Skeletal muscle satellite cell (primary cell): ENCODE measurements around the gene MAFG.

ENCODE experiments used
- H3K27me3 ChIP-seq: 2 replicates; pipeline ENCODE4 v1.7.0; 2013; ENCODE audit warnings: low read length; ENCODE audit not compliant: control insufficient read depth, insufficient read depth
- H3K36me3 ChIP-seq: 2 replicates; pipeline ENCODE4 v1.7.0; 2013; ENCODE audit warnings: mild to moderate bottlenecking, control low read depth, low read length; ENCODE audit not compliant: insufficient read depth
- H3K4me1 ChIP-seq: 2 replicates; pipeline ENCODE4 v1.7.0; 2013; ENCODE audit warnings: low read length; ENCODE audit not compliant: control insufficient read depth, insufficient read depth
- H3K4me2 ChIP-seq: 2 replicates; pipeline ENCODE4 v1.7.0; 2013; ENCODE audit warnings: mild to moderate bottlenecking, low read length
- H3K4me3 ChIP-seq: 2 replicates; pipeline ENCODE4 v1.7.0; 2013; ENCODE audit warnings: low read length
- H3K9ac ChIP-seq: 2 replicates; pipeline ENCODE4 v1.7.0; 2013; ENCODE audit warnings: mild to moderate bottlenecking, low read depth, low read length, moderate library complexity
- H3K9me3 ChIP-seq: replicated peaks from 2 replicates; pipeline ENCODE4 v1.7.0; 2013; ENCODE audit warnings: mild to moderate bottlenecking, control low read depth, low read length

Gene MAFG

DNA sequence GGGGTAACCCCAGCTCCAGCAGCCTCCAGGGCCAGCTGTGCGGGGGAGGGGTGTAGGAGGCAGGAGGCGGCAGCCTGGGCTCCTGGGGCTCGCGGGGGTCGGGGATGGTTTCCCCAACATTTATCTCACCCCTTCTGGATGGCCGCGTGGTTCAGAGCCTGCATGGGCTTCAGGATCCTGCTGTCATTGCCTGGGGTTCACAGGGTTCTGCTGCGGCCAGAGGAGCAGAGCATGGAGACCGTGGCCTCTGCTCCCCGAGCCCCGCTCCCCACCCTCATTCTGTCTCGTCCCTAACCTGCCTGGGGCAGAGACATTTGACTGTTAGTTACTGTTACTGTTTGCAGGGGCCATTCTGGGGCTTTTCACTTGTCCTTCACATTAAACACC lies 14.6 kb upstream of the MAFG start:
- no peaks in the 10 kb centered on the region for H3K9me3 ChIP-seq
- no peak overlapping the region for H3K9ac ChIP-seq
- no peak overlapping the region for H3K4me2 ChIP-seq
- H3K36me3 ChIP-seq: no peaks in the 10 kb centered on the region
- H3K4me3 ChIP-seq: no peak overlapping the region
- H3K27me3 ChIP-seq: peaks cover 34% of the 10 kb centered on the region
- peaks cover 13% of the 10 kb centered on the region for H3K4me1 ChIP-seq

DNA sequence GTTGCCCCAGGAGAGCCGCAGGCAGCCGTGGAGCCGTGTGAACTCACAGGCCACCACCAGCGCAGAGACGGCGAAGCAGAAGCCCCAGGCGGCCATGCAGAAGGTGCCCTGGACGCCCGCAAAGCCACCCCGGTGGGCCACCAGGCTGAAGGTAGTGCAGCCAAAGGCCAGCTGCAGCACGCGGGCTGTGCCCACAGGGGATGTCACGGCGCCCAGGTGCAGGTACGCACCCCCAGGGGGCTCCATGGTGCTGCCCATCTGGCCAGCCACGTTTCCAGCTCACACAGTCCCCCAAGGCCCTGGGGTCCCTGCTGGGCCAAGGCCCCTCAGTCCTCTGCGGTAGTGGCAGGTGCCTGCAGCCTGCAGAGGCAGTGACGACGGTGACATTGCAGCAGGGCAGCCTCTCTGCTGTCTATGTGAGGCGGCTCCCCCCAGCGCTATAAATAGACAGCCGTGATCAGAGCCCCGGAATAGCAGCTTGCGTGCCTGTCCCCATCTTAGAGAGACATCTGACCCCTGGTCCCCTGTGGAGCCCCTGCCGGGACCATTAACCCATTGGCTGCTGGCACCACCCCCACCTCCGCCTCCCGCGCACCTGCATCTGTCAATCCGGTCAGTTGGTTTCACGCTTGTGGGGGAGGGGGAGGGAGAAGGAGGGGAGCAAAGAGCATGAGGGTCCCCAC lies 14.1 kb upstream of the MAFG start:
- Histone ChIP-seq H3K27me3 (peaks cover 31% of the 10 kb centered on the region), H3K4me2 (no peak overlapping the region), H3K4me3 (no peak overlapping the region), H3K9me3 (no peaks in the 10 kb centered on the region), H3K4me1 (peaks cover 16% of the 10 kb centered on the region), H3K36me3 (no peaks in the 10 kb centered on the region), H3K9ac (no peak overlapping the region)

DNA sequence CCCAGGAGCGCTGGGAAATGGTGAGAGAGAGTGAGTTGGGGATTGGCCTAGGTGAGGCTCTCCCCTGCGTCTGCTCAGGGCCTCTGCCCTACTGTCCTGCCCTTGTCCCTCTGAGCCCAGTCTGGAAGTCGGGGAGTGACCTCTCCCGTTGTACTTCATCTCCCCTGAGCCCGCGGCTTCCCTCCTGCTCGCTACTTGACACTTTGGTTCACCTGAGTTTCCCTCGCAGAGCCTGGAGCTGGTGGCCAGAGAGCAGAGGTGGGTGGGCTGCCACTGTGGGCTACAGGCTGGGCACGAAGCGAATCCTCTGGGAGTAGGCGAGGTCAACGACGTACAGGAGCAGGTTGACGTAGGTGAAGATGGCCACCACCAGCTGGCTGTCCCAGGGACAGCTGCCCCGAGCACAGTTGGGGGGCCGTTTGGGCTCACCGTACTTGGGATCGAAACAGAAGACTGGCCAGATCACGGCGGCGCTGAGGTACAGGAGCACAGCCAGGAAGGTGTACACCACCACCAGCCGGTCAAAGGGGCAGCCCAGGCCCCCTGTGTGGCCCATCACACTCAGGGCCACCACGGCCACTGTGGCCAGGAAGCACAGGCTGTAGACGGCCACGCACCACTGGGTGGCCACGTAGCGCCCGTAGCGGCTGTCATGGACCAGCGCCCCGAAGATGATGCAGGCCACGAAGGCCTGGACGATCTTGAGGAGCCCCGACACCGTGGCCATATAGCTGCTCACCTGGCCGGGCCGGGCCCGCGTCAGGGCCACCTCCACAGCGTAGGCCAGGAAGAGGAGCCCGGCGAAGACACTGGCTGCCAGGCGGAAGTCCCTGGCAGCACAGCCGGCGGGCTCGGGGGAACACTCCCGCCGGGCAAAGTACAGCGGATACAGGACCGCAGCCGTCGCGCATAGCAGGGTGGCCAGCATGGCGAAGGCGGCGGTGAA lies 13.3 kb upstream of the MAFG start:
- no peaks in the 10 kb centered on the region for H3K36me3 ChIP-seq
- no peak overlapping the region for H3K4me3 ChIP-seq
- no peak overlapping the region for H3K4me2 ChIP-seq
- no peaks in the 10 kb centered on the region for H3K9me3 ChIP-seq
- peaks cover 31% of the 10 kb centered on the region for H3K27me3 ChIP-seq
- H3K9ac ChIP-seq: no peak overlapping the region
- peaks cover 19% of the 10 kb centered on the region for H3K4me1 ChIP-seq

DNA sequence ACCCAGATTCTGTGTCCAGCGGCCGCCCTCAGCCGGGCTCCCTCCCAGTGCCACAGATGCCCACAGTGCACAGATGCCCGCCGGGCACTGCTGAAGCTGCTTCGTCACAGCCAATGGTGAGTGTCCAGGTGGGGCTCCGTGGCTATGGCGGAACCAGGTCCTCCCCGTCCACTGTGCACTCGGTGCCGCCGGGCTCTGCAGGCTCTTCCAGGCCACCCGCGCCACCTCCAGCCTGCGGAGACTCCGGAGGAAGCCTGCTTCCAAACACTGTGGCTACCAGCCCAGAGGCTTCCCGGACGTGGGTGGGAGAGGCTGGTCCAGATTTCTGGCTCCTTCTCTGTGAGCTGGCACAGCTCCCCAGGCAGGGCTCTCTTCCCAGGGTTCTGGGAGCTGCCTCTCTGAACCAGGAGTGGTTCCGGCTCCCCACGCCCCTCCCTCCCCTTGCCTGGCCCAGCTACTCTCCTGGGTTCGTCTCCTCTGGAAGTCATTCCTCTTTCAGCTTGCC lies 12.4 kb upstream of the MAFG start:
- Histone ChIP-seq H3K4me3 (no peak overlapping the region), H3K9ac (no peak overlapping the region), H3K36me3 (no peaks in the 10 kb centered on the region)

DNA sequence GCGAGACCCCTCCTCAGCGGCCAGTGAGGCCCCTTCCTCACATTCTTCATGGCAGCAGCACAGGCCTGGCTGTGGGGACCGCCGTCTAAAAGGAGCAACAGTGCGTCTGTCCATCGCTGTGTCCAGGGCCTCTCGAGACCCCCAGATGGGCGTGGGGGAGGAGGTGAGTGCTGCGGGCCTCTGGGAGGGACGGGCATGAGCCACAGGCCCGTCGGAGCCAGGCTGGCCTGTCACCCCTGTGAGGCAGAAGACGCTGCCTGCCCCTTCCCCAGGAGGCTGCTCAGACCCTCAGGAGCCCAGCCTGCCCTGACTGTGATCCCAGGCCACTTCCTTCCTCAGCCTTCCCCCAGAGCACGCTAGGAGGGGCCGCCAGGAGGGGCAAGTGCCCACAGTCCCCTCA lies 11.7 kb upstream of the MAFG start:
- no peak overlapping the region for H3K4me2 ChIP-seq
- peaks cover 27% of the 10 kb centered on the region for H3K27me3 ChIP-seq
- H3K4me1 ChIP-seq: peaks cover 19% of the 10 kb centered on the region
- no peaks in the 10 kb centered on the region for H3K9me3 ChIP-seq
- no peak overlapping the region for H3K9ac ChIP-seq
- H3K4me3 ChIP-seq: no peak overlapping the region
- H3K36me3 ChIP-seq: no peaks in the 10 kb centered on the region

More for the DNA sequence above, 12.4 kb upstream of the MAFG start:
- Histone ChIP-seq H3K27me3 (peaks cover 31% of the 10 kb centered on the region), H3K4me1 (peaks cover 19% of the 10 kb centered on the region), H3K4me2 (peak overlapping the region; percentile 65), H3K9me3 (no peaks in the 10 kb centered on the region)

DNA sequence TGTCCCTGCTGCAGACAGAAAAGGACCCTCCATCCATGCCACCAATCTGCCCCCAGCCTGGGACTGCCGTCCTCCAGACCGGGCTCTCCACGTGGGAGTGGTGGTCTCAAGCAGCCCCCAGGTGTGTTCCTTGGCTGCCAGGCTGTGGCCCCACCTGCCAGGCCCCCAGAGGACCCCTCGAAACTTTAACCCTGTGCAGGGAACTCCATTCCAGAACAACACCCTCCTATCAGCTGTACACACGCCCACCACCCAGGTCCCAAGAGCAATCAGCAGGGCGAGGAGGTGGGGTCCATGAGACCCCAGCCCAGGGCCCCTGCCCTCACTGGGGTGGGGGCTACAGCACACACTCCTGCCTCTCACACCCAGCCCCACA lies 8.2 kb upstream of the MAFG start:
- Histone ChIP-seq H3K9me3 (no peaks in the 10 kb centered on the region), H3K27me3 (peaks cover 14% of the 10 kb centered on the region), H3K9ac (no peak overlapping the region), H3K4me3 (no peak overlapping the region), H3K36me3 (no peaks in the 10 kb centered on the region), H3K4me1 (peaks cover 19% of the 10 kb centered on the region), H3K4me2 (peak overlapping the region; percentile 48)

DNA sequence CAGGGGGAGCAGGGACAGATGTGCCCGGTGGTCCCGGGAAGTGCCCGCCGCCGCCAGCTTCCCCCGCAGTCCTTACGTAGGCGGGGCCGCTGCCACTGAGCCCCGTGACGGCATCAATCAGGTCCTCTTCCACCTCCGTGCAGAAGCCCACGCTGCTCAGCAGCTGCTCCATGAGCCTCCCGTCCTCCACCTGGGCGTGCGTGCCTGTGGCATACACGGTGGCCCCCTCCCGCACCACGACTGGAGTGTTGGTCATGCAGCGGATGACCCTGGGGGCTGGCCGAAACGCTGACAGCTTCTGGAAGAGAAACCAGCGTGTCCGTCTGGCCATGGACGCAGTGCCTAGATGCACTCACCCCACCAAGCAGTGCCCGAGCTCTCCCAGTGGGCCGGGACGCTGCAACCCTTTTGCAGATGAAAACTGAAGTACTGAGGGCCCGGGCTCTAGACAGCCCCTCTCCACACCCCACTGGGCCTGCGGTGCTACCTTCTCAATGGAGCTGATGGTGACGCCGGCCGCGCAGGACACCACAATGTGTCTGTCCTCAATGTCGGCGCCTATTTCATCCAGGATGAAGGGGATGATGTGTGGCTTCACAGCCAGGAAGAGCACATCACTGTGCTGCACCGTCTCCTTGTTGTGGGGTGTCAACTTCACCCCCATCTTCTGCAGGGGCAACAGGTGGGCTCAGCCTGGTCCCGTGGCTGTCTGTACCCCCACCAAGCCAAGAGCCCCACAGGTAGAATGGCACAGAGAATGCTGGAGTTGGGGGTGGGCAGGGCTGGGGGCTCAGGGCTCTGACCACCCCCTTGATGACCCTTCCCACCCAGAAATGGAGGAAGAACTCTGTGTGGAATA lies 7.5 kb upstream of the MAFG start:
- H3K27me3 ChIP-seq: peaks cover 8% of the 10 kb centered on the region
- H3K4me3 ChIP-seq: no peak overlapping the region
- no peak overlapping the region for H3K9ac ChIP-seq

DNA sequence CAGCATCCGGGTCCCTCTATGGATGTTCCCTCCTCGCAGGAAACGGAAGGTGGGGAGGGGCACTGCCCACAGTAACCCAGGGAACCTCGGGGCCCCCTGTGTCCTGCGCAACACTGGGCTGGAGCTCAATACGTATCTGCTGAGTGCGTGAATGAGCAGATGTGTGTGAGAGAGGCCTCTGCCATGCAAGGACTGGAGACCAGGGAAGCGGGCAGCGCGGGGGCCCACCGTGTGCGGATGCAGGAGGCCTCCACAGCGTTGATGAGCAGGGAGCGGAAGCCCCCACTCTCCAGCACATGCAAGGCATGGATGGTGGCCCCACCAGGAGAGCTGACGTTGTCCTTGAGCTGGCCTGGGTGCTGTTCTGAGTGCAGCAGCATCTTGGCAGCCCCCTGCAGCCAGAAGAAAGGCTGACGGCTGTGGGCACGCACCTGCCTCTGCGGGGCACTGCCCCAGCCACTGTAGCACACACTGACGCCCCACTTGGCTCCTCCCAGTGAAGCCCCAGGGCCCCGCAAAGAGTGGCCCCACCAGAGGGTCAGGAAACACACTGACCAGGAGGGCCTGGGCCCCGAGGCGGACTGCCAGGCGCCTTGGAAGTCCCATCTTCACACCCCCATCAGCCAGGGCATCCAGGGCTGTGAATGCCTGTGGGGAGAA lies 6.7 kb upstream of the MAFG start:
- no peaks in the 10 kb centered on the region for H3K9me3 ChIP-seq
- no peak overlapping the region for H3K4me3 ChIP-seq
- no peak overlapping the region for H3K4me2 ChIP-seq
- H3K27me3 ChIP-seq: no peaks in the 10 kb centered on the region
- H3K4me1 ChIP-seq: peaks cover 11% of the 10 kb centered on the region
- H3K36me3 ChIP-seq: no peaks in the 10 kb centered on the region
- no peak overlapping the region for H3K9ac ChIP-seq

More for the DNA sequence above, 7.5 kb upstream of the MAFG start:
- Histone ChIP-seq H3K36me3 (no peaks in the 10 kb centered on the region), H3K4me1 (peaks cover 16% of the 10 kb centered on the region), H3K4me2 (no peak overlapping the region), H3K9me3 (no peaks in the 10 kb centered on the region)

DNA sequence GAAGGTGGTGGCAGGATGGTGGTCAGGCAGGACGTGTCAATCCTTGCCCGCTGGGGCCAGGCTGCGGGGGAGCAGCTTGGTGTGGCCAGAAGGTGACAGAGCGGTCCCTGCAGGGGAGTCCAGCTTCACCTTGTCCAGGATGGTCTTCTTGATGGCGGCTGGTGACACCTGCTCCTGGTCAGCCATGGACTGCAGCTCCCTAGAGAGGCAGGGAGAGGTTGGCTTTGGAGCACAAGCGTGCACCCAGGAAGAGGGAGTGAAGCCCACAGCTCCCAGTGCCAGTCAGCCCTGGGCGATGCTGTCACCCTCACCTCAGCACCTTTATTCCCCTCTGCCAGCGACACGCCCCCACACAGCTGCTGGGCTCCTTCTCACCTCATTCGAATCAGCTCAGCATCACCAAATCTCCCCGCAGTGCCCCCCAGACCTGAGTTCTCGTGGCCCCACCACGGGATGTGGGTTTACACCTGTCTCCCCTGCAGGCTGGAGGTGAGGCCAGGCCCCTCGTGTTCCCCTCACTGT lies 5.7 kb upstream of the MAFG start:
- no peak overlapping the region for H3K9ac ChIP-seq
- H3K27me3 ChIP-seq: no peaks in the 10 kb centered on the region
- peaks cover 13% of the 10 kb centered on the region for H3K4me1 ChIP-seq
- no peaks in the 10 kb centered on the region for H3K36me3 ChIP-seq
- no peak overlapping the region for H3K4me3 ChIP-seq
- no peaks in the 10 kb centered on the region for H3K9me3 ChIP-seq
- H3K4me2 ChIP-seq: no peak overlapping the region

DNA sequence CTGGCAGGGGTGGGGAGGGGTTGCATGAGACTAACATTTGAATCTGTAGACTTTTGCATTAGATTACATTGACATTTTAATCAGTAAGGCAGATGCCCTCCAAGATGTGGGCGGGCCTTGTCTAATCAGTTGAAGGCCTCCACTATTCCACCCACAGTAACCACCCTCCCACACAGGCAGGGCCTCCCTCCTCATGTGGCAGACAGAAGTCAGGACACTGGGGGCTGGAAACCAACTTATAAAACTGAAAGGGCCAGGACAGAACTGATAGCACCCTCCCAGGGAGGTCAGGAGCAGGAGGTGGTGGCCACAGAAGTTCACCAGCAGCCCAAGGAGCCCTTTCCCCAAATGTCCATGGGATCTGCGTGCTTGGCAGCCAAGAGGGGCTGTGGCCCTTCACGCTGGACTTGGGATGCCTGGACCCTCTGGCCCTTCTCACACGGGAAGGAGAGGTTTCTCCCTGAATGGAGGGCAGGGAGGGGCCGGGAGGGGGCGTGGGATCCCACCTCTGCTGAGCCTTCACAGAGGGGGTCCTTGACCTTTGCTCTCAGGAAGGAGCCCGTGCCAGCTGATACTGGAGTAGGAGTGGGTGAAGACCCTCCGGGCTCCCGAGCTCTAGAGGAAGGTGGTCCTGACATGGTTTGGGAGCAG lies 4.9 kb upstream of the MAFG start:
- Histone ChIP-seq H3K9ac (no peak overlapping the region), H3K27me3 (no peaks in the 10 kb centered on the region), H3K4me2 (no peak overlapping the region), H3K9me3 (no peaks in the 10 kb centered on the region), H3K4me3 (no peak overlapping the region), H3K4me1 (peaks cover 17% of the 10 kb centered on the region), H3K36me3 (no peaks in the 10 kb centered on the region)
